ENCODE data around the gene RNF152.

The RNF152 gene

DNA sequence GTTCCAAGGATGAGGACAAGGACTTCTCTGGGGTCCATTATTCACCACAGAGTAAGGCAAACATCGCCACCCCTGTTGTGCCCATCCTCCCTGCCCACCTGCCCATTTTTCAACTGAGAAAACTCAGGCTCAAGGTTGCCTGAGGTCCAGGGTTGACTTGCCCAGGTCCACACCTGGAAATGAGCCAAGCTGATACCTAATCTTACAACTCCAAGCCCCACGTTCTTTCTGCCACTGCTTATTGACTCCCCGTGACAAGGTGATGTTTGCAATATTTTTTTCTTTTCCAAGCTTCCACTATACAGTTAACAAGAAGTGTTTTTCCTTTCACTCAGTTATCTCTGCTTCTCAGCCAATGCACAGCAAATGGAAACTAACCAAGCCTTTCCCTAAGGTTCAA is 39.0 kb downstream of the RNF152 start (continued):
- TF ChIP-seq, protein P1, sequence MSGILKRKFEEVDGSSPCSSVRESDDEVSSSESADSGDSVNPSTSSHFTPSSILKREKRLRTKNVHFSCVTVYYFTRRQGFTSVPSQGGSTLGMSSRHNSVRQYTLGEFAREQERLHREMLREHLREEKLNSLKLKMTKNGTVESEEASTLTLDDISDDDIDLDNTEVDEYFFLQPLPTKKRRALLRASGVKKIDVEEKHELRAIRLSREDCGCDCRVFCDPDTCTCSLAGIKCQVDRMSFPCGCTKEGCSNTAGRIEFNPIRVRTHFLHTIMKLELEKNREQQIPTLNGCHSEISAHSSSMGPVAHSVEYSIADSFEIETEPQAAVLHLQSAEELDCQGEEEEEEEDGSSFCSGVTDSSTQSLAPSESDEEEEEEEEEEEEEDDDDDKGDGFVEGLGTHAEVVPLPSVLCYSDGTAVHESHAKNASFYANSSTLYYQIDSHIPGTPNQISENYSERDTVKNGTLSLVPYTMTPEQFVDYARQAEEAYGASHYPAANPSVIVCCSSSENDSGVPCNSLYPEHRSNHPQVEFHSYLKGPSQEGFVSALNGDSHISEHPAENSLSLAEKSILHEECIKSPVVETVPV (CRISPR knock-in tag; IDR thresholded peaks at IDR 0.05): no peak
- TF ChIP-seq ISL1 (CRISPR knock-in tag; IDR thresholded peaks at IDR 0.05): no peak
- TF ChIP-seq ZFP3 (CRISPR knock-in tag; IDR thresholded peaks at IDR 0.05): no peak
- no peak for TF ChIP-seq OSR1 (CRISPR knock-in tag; IDR thresholded peaks at IDR 0.05)

DNA sequence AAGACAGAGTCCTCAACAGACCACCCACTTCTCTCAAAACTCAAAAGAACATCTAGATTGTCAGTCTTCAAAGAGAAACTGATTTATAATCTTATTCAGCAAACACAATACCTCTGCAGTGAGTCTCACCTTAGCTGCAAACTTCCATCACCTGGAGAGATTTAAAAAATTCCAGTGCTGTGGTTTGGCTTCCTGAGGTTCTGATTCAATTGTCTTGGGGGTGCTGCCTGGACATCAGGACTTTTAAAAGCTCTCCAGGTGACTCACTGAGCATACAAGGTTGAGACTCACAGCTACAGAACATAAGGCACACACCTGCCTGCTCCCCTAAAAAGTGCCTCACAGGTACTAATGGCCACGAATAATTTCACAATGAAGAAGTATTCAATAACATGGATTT is 40.3 kb downstream of the RNF152 start:
- no peak for ATAC-seq
- TF ChIP-seq, protein P2, sequence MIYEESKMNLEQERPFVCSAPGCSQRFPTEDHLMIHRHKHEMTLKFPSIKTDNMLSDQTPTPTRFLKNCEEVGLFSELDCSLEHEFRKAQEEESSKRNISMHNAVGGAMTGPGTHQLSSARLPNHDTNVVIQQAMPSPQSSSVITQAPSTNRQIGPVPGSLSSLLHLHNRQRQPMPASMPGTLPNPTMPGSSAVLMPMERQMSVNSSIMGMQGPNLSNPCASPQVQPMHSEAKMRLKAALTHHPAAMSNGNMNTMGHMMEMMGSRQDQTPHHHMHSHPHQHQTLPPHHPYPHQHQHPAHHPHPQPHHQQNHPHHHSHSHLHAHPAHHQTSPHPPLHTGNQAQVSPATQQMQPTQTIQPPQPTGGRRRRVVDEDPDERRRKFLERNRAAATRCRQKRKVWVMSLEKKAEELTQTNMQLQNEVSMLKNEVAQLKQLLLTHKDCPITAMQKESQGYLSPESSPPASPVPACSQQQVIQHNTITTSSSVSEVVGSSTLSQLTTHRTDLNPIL (CRISPR knock-in tag; IDR thresholded peaks at IDR 0.05; ENCODE audit: low read depth): no peak
- TF ChIP-seq ZNF8 (CRISPR knock-in tag; IDR thresholded peaks at IDR 0.05) (no peak), CSDC2 (CRISPR knock-in tag; IDR thresholded peaks at IDR 0.05) (no peak), SNAI2 (CRISPR knock-in tag; IDR thresholded peaks at IDR 0.05) (no peak), ARNTL (CRISPR knock-in tag; IDR thresholded peaks at IDR 0.05; ENCODE audit: borderline replicate concordance, low read depth) (no peak), RARB (CRISPR knock-in tag; IDR thresholded peaks at IDR 0.05) (no peak), GLIS3 (CRISPR knock-in tag; IDR thresholded peaks at IDR 0.05) (no peak), PPARA (CRISPR knock-in tag; IDR thresholded peaks at IDR 0.05; ENCODE audit: borderline replicate concordance) (no peak)
- TF ChIP-seq, protein P3, sequence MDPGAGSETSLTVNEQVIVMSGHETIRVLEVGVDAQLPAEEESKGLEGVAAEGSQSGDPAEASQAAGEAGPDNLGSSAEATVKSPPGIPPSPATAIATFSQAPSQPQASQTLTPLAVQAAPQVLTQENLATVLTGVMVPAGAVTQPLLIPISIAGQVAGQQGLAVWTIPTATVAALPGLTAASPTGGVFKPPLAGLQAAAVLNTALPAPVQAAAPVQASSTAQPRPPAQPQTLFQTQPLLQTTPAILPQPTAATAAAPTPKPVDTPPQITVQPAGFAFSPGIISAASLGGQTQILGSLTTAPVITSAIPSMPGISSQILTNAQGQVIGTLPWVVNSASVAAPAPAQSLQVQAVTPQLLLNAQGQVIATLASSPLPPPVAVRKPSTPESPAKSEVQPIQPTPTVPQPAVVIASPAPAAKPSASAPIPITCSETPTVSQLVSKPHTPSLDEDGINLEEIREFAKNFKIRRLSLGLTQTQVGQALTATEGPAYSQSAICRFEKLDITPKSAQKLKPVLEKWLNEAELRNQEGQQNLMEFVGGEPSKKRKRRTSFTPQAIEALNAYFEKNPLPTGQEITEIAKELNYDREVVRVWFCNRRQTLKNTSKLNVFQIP (CRISPR knock-in tag; IDR thresholded peaks at IDR 0.05; ENCODE audit: borderline replicate concordance, low read depth): no peak

DNA sequence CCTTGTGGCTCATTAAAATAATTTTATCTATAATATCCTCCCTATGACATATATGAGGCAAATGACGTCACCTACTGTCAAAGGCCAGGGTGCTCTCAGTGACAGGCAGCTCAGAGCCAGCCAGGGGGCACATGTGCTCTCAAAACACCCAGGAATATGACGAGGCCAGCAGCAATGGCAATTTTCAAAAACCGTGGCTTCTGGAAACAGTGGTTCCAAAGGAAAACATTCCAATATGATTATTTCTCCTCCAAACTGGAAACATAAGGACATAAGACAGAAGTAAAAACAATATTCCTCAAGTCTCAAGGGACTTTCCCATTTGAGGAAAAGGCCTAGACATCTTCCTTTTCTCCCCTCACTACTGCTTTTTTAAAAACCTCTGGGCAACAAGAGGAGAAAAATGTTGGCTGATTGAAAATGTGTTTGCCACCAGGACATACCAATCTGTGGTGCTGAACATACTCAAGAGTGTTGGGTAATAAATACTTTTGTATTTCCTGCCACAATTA is 40.8 kb downstream of the RNF152 start:
- no peak for ATAC-seq

DNA sequence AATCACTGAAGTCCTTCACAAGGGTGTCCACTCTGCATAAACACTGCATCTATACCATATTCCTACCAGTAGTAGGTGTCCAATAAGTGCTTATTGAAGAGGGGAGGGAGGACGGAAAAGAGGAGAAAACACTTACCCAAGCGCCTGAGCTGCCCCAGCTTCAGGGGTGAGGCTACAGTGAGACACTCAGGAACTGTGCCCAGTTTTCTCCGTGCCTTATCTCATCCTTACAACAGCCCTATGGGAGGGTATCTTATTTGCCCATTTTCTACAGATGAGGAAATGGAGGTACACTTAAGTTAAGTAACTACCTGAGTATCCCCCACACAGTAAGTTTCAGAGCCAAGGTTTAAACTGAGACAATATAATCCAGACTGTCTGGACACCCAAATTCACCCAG is 41.5 kb downstream of the RNF152 start:
- no peak for ATAC-seq
- TF ChIP-seq ZFP30 (CRISPR knock-in tag; IDR thresholded peaks at IDR 0.05): no peak
- no peak for TF ChIP-seq ZNF8 (CRISPR knock-in tag; IDR thresholded peaks at IDR 0.05)
- no peak for TF ChIP-seq ZC3H10 (CRISPR knock-in tag; IDR thresholded peaks at IDR 0.05)
- TF ChIP-seq BACH2 (CRISPR knock-in tag; IDR thresholded peaks at IDR 0.05; ENCODE audit: borderline replicate concordance): no peak
- no peak for TF ChIP-seq TOX (CRISPR knock-in tag; IDR thresholded peaks at IDR 0.05; ENCODE audit: borderline replicate concordance)
- TF ChIP-seq, protein P1 (CRISPR knock-in tag; IDR thresholded peaks at IDR 0.05): no peak
- TF ChIP-seq, protein P3 (CRISPR knock-in tag; IDR thresholded peaks at IDR 0.05; ENCODE audit: borderline replicate concordance, low read depth): no peak
- TF ChIP-seq, protein P4, sequence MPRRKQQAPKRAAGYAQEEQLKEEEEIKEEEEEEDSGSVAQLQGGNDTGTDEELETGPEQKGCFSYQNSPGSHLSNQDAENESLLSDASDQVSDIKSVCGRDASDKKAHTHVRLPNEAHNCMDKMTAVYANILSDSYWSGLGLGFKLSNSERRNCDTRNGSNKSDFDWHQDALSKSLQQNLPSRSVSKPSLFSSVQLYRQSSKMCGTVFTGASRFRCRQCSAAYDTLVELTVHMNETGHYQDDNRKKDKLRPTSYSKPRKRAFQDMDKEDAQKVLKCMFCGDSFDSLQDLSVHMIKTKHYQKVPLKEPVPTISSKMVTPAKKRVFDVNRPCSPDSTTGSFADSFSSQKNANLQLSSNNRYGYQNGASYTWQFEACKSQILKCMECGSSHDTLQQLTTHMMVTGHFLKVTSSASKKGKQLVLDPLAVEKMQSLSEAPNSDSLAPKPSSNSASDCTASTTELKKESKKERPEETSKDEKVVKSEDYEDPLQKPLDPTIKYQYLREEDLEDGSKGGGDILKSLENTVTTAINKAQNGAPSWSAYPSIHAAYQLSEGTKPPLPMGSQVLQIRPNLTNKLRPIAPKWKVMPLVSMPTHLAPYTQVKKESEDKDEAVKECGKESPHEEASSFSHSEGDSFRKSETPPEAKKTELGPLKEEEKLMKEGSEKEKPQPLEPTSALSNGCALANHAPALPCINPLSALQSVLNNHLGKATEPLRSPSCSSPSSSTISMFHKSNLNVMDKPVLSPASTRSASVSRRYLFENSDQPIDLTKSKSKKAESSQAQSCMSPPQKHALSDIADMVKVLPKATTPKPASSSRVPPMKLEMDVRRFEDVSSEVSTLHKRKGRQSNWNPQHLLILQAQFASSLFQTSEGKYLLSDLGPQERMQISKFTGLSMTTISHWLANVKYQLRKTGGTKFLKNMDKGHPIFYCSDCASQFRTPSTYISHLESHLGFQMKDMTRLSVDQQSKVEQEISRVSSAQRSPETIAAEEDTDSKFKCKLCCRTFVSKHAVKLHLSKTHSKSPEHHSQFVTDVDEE (CRISPR knock-in tag; IDR thresholded peaks at IDR 0.05): no peak

More for the DNA sequence above, 40.8 kb downstream of the RNF152 start:
- TF ChIP-seq, protein P2 (CRISPR knock-in tag; IDR thresholded peaks at IDR 0.05; ENCODE audit: low read depth): peak; percentile 37; the same call in 1 of the 2 replicates
- TF ChIP-seq GLIS3 (CRISPR knock-in tag; IDR thresholded peaks at IDR 0.05): no peak
